Right lobe of liver (tissue), 6 donors: ENCODE results near the gene CDH16. TPM values are rescaled to one million over a fixed set of nuclear protein-coding genes. Genes with fewer than 3 reads are reported as not detected.

Source experiments
- ATAC-seq, 4 donors: fragments of 200-7000 bp; cut with Tn5 transposase; one replicate each; pipeline ENCODE4 v1.9.1; 2020; ENCODE audit warnings: mild to moderate bottlenecking in 4 of 4, moderate library complexity in 4 of 4
- DNase-seq, 3 donors: peaks; one replicate each; pipeline ENCODE4 v3.0.0-alpha.2; 2020
- H3K27ac ChIP-seq, 3 donors: fragments of 200-600 bp; one replicate each; pipeline ENCODE4 v1.8.0; 2022
- H3K27me3 ChIP-seq, 2 donors: fragments of 200-600 bp; one replicate each; pipeline ENCODE4 v1.8.0; 2022
- H3K36me3 ChIP-seq, 4 donors: fragments of 200-600 bp; sonication (generic) in 1 of 4; one replicate each; pipeline versions ENCODE4 v1.5.1 to v1.8.0; 2017 to 2022; ENCODE audit warnings: control low read depth in 1 of 4
- H3K4me1 ChIP-seq, 4 donors: fragments of 200-600 bp; sonication (generic) in 1 of 4; one replicate each; pipeline versions ENCODE4 v1.5.1 to v1.8.0; 2017 to 2022; ENCODE audit warnings: control low read depth in 1 of 4
- H3K4me3 ChIP-seq, 3 donors: fragments of 200-600 bp; one replicate each; pipeline ENCODE4 v1.8.0; 2022
- H3K9me3 ChIP-seq, 4 donors: fragments of 200-600 bp; sonication (generic) in 1 of 4; one replicate each; pipeline versions ENCODE4 v1.5.1 to v1.8.0; 2017 to 2022; ENCODE audit warnings: control low read depth in 1 of 4
- POLR2A ChIP-seq: fragments of 450-650 bp; IDR thresholded peaks from one replicate; pipeline ENCODE4 v1.6.1; 2017; ENCODE audit warnings: antibody characterized with exemption, mild to moderate bottlenecking
- WGBS: methylation state at CpG from one replicate; pipeline ENCODE4 v1.1.6; 2018; ENCODE audit warnings: low coverage, low lambda C conversion rate; ENCODE audit not compliant: insufficient coverage; ENCODE audit errors: missing lambda C conversion rate; 5-methylcytosine and 5-hydroxymethylcytosine counted together
- intact Hi-C, 2 donors: fragments of 100-400 bp; cut with DNase I; formaldehyde crosslinking; loops; one replicate each; pipeline versions ENCODE4 v1.11.2 to v1.14.1; 2022
- total RNA-seq, 6 experiments: library from RNA; depleted of rRNA in 2 of 6; stranded (reverse); fragments of >200 nt in 2 of 6; fragmentation: NEBNext Ultra II Directional in 3 of 6; extraction: Animal tissue kit (Norgen Biotek cat#: 25700) in 3 of 6; gene quantifications; one replicate each; pipeline versions ENCODE4 v1.1.0 to v1.2.4, GENCODE V29; 2016 to 2023
- TF ChIP-seq, protein P1 (sequence below), 4 donors: fragments of 200-600 bp in 3 of 4; fragments of 450-650 bp in 1 of 4; IDR thresholded peaks; one replicate each; pipeline versions ENCODE4 v1.5.1 to v1.8.0; 2016 to 2022; ENCODE audit warnings: antibody characterized with exemption in 4 of 4, mild to moderate bottlenecking in 2 of 4
- donor health status: DM: no; HTN: yes; CAD: no.
- donor health status: DM: no; HTN: no; CAD: no.
- donor health status: DM: no; HTN: no; CAD: no.
- donor health status: DM: no; HTN: yes; CAD: no.
- donor health status: DM: no; HTN: yes; CAD: no.

Gene CDH16
- total RNA-seq, 6 experiments from 2014 or later, result 0.07 to 0.47 (median 0.22) TPM; not detected in 2

DNA sequence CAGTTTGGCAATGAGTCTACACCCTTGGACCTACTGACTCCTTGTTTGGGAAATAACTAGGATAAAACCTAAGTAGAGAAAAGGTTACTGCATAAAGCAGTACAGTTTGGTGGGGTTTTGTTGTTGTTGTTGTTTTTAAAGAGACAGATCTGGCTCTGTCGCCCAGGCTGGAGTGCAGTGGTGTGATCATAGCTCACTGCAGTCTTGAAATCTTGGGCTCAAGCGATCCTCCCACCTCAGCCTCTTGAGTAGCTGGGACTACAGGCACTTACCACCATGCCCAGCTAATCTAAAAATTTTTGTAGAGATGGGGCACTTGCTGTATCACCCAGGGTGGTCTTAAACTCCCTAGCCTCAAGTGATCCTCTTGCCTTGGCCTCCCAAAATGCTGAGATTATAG lies 37.1 kb downstream of the CDH16 start:
- Histone ChIP-seq H3K9me3 (no peaks in the 10 kb centered on the region), H3K27ac (no peak overlapping the region), H3K4me3 (peak overlapping the region; percentile 78 to 86 (median 80)), H3K27me3 (no peaks in the 10 kb centered on the region), H3K4me1 (peaks cover 0 to 22% (median 0%) of the 10 kb centered on the region in 4 donors), H3K36me3 (peaks cover 0 to 24% (median 2%) of the 10 kb centered on the region in 4 donors)
- peak in 1 of 3 donors; percentile 11 for DNase-seq
- 65% methylated on average over 2 of the region's 2 CpGs for WGBS
- intact Hi-C loops, result no loop called here
- ATAC-seq, result no peak
- no peak for TF ChIP-seq POLR2A
- TF ChIP-seq, protein P1, sequence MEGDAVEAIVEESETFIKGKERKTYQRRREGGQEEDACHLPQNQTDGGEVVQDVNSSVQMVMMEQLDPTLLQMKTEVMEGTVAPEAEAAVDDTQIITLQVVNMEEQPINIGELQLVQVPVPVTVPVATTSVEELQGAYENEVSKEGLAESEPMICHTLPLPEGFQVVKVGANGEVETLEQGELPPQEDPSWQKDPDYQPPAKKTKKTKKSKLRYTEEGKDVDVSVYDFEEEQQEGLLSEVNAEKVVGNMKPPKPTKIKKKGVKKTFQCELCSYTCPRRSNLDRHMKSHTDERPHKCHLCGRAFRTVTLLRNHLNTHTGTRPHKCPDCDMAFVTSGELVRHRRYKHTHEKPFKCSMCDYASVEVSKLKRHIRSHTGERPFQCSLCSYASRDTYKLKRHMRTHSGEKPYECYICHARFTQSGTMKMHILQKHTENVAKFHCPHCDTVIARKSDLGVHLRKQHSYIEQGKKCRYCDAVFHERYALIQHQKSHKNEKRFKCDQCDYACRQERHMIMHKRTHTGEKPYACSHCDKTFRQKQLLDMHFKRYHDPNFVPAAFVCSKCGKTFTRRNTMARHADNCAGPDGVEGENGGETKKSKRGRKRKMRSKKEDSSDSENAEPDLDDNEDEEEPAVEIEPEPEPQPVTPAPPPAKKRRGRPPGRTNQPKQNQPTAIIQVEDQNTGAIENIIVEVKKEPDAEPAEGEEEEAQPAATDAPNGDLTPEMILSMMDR (IDR thresholded peaks at IDR 0.05), result no peak

DNA sequence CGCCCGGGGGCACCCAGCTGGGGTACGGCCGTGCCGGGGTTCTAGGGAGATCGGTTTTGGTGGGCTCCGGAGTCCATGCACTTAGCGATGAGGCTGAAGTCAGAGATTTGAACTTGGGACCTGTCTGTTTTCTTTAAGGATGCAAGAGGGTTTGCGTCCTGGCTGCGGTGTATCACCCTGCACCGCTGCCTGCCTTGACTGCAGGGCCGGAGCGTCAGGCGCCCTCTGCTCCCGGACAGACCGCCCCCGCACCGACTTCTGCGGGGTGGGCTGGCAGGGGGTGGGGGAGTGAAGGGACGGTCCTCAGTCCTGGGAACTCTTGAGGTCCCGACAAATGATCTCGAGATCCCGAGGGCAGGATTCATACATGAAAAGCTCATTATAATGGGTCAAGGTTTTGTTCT lies 37.7 kb downstream of the CDH16 start:
- peak overlapping the region; percentile 78 to 86 (median 80) for H3K4me3 ChIP-seq
- H3K4me1 ChIP-seq, result peaks cover 0 to 22% (median 0%) of the 10 kb centered on the region in 4 donors
- TF ChIP-seq, protein P1 (IDR thresholded peaks at IDR 0.05), result no peak
- no peaks in the 10 kb centered on the region for H3K9me3 ChIP-seq
- intact Hi-C loops, result no loop called here
- ATAC-seq (peak; percentile 19 to 35 (median 30)), DNase-seq (no peak)
- peaks cover 0 to 20% (median 2%) of the 10 kb centered on the region in 4 donors for H3K36me3 ChIP-seq
- peak overlapping the region; percentile 37 to 84 (median 77) for H3K27ac ChIP-seq
- under 1% methylated on average over 10 of the region's 23 CpGs for WGBS
- H3K27me3 ChIP-seq, result no peaks in the 10 kb centered on the region

DNA sequence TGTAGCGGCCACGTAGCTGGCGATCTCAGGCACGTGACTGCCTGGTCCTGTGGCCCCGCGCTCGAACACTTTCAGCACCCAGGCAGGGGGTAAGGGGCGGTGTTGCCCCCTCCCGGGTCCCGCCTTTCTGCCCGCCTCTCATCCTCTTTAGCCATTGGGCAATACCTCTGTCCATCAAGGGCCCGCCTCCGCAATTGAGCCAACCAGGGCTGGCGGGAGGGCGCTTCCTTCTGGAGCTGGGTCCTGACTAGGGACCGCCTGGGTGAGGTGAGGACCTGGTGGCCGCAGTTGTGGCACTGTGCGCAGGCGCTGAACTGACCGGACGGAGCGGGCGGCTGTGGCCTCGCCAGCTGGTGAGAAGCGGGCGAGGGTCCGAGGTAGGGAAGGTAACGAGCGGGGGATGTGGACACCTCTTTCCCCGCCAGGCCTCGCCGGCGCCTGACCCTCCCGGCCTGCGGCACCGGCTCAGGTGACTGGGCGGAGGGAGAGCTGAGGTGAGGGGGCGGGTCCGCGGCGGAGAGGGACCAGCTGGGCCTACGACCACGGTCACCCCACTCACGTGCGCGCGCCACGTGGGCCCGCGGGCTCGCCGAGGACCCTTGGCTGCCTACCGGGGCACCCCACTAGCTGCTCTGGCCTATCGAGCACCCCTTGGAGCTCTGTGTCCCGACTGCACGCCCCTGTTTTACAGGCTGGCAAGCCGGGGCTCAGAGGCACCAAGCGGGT lies 38.2 kb downstream of the CDH16 start, which contains the start of gene PDP2:
PDP2 (plus strand) TSS at position 228 of the 726 bp plus-strand sequence. CDS start 3,770 bp downstream, outside the sequence.
- peak within 1 kb of the TSS; percentile 37 to 84 (median 77) for H3K27ac ChIP-seq
- H3K9me3 ChIP-seq, result no peaks in the 10 kb centered on the region
- intact Hi-C loops, result no loop called here
- peak within 1 kb of the TSS; percentile 78 to 86 (median 80) for H3K4me3 ChIP-seq
- ATAC-seq (peak; percentile 93 to 98 (median 96)), DNase-seq (peak; percentile 97 to 98 (median 98))
- peaks cover 0 to 14% (median 2%) of the 10 kb centered on the region in 4 donors for H3K36me3 ChIP-seq
- 0% methylated on average over 17 of the region's 58 CpGs for WGBS
- no peaks in the 10 kb centered on the region for H3K27me3 ChIP-seq
- TF ChIP-seq, protein P1 (IDR thresholded peaks at IDR 0.05), result no peak
- TF ChIP-seq POLR2A, result peak; percentile 61
- H3K4me1 ChIP-seq, result peaks cover 0 to 22% (median 0%) of the 10 kb centered on the region in 4 donors

DNA sequence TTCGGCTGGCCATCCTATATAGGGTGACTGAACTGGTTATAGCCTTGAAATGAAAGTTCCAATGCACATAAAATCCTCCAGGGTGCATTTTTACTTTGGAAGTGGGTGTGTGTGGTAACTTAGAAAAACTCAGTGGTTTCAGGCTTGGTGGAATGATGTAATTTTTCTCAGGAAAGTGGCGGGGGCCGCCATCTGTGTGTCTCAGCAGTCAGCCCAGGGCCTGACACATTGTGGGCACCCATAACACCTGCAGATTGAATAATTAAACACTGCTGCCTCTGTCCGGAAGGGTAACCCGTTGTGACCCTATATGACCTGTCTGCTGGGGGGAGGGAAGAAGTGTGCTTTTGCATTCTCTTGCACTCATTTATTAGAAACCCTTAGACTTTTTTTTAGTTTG lies 40.6 kb downstream of the CDH16 start:
- Histone ChIP-seq H3K4me1 (peaks cover 0 to 22% (median 2%) of the 10 kb centered on the region in 4 donors), H3K27ac (no peak overlapping the region), H3K9me3 (no peaks in the 10 kb centered on the region), H3K36me3 (no peaks in the 10 kb centered on the region), H3K27me3 (no peaks in the 10 kb centered on the region), H3K4me3 (no peak overlapping the region)
- peak in 1 of 3 donors; percentile 22 for DNase-seq
- no peak for TF ChIP-seq POLR2A
- TF ChIP-seq, protein P1 (IDR thresholded peaks at IDR 0.05), result no peak
- ATAC-seq, result no peak
- intact Hi-C loops, result loop anchor here in 1 of 2 donors (10.0 kb wide), 1 partner anchor 473 kb away; no protein-coding TSS in a partner anchor
- WGBS, result 43% methylated on average over 5 of the region's 5 CpGs
